ENCODE measurements around the gene VPS8.
A peak's percentile ranks its signal among the peaks of the same experiment; 100 is the strongest.

- peak; percentile 84 for TF ChIP-seq PCBP2 (IDR thresholded peaks at IDR 0.05; ENCODE audit: low read depth, low read length, poor library complexity, severe bottlenecking)
- no peak for TF ChIP-seq CTCF (IDR thresholded peaks at IDR 0.05 in 2 of 3, conservative IDR thresholded peaks at IDR 0.05 in 1 of 3; ENCODE audit: insufficient read depth in 2 of 3, low read depth in 1 of 3, low read length in 3 of 3)
- TF ChIP-seq PHF8 (IDR thresholded peaks at IDR 0.05; ENCODE audit: borderline replicate concordance, low read length), result no peak
- no peak for TF ChIP-seq CREM (IDR thresholded peaks at IDR 0.05; ENCODE audit: low read depth)
Observed at GRCh38 chr3:184895350-184895749, 83.4 kb downstream of the VPS8 start.

Data from K562 (cell line).